ENCODE measurements around the gene PDZD8. TPM values are rescaled to one million over a fixed set of nuclear protein-coding genes. Genes with fewer than 3 reads are reported as not detected.

Gene PDZD8
- total RNA-seq, 4 donors from 2014 or later: 15.9 to 25.0 (median 18.1) TPM

GRCh38 chr10:117419921-117420320 lies 44.7 kb upstream of the PDZD8 start:
- H3K4me1 ChIP-seq: no peaks in the 10 kb centered on the region
- DNase-seq (no peak), ATAC-seq (no peak)
- H3K27ac ChIP-seq: no peak overlapping the region
- TF ChIP-seq CTCF (IDR thresholded peaks at IDR 0.05 in 4 of 5, conservative IDR thresholded peaks at IDR 0.05 in 1 of 5): no peak
- TF ChIP-seq POLR2A (IDR thresholded peaks at IDR 0.05): no peak
- no peaks in the 10 kb centered on the region for H3K27me3 ChIP-seq
- H3K36me3 ChIP-seq: no peaks in the 10 kb centered on the region
- in situ Hi-C loops (cut with MboI; ENCODE audit: low sequenced_read_pairs in 4 of 4): no loop called here
- H3K9me3 ChIP-seq: no peaks in the 10 kb centered on the region
- intact Hi-C loops (cut with DNase I; ENCODE audit: low total_unique reads): no loop called here
- no peak overlapping the region for H3K4me3 ChIP-seq

- intact Hi-C loops (cut with DNase I; ENCODE audit: low total_unique reads) (no loop called here), in situ Hi-C loops (cut with MboI; ENCODE audit: low sequenced_read_pairs in 4 of 4) (no loop called here)
- ATAC-seq (no peak), DNase-seq (no peak)
- Histone ChIP-seq H3K4me3 (no peak overlapping the region), H3K9me3 (no peaks in the 10 kb centered on the region), H3K36me3 (no peaks in the 10 kb centered on the region), H3K27ac (no peak overlapping the region), H3K4me1 (no peaks in the 10 kb centered on the region), H3K27me3 (no peaks in the 10 kb centered on the region)
- TF ChIP-seq POLR2A (IDR thresholded peaks at IDR 0.05) (no peak), CTCF (IDR thresholded peaks at IDR 0.05 in 4 of 5, conservative IDR thresholded peaks at IDR 0.05 in 1 of 5) (no peak)
These were observed 43.9 kb upstream of the PDZD8 start for GRCh38 chr10:117419159-117419558.

GRCh38 chr10:117418121-117418520 lies 42.9 kb upstream of the PDZD8 start:
- Histone ChIP-seq H3K4me1 (no peaks in the 10 kb centered on the region), H3K9me3 (no peaks in the 10 kb centered on the region), H3K36me3 (no peaks in the 10 kb centered on the region), H3K4me3 (no peak overlapping the region), H3K27ac (no peak overlapping the region), H3K27me3 (no peaks in the 10 kb centered on the region)
- DNase-seq (no peak), ATAC-seq (no peak)
- in situ Hi-C loops (cut with MboI; ENCODE audit: low sequenced_read_pairs in 4 of 4) (no loop called here), intact Hi-C loops (cut with DNase I; ENCODE audit: low total_unique reads) (no loop called here)
- TF ChIP-seq POLR2A (IDR thresholded peaks at IDR 0.05) (no peak), CTCF (IDR thresholded peaks at IDR 0.05 in 4 of 5, conservative IDR thresholded peaks at IDR 0.05 in 1 of 5) (no peak)

GRCh38 chr10:117417196-117417595 lies 42.0 kb upstream of the PDZD8 start:
- Histone ChIP-seq H3K4me3 (no peak overlapping the region), H3K27ac (no peak overlapping the region), H3K36me3 (no peaks in the 10 kb centered on the region), H3K9me3 (no peaks in the 10 kb centered on the region), H3K27me3 (no peaks in the 10 kb centered on the region), H3K4me1 (no peaks in the 10 kb centered on the region)
- intact Hi-C loops (cut with DNase I; ENCODE audit: low total_unique reads) (no loop called here), in situ Hi-C loops (cut with MboI; ENCODE audit: low sequenced_read_pairs in 4 of 4) (no loop called here)
- TF ChIP-seq CTCF (IDR thresholded peaks at IDR 0.05 in 4 of 5, conservative IDR thresholded peaks at IDR 0.05 in 1 of 5) (no peak), POLR2A (IDR thresholded peaks at IDR 0.05) (no peak)
- DNase-seq (no peak), ATAC-seq (no peak)

GRCh38 chr10:117413928-117414618 lies 38.8 kb upstream of the PDZD8 start:
- Histone ChIP-seq H3K4me1 (no peaks in the 10 kb centered on the region), H3K27me3 (no peaks in the 10 kb centered on the region), H3K27ac (no peak overlapping the region), H3K36me3 (no peaks in the 10 kb centered on the region), H3K9me3 (no peaks in the 10 kb centered on the region), H3K4me3 (no peak overlapping the region)
- no peak for DNase-seq
- intact Hi-C loops (cut with DNase I; ENCODE audit: low total_unique reads): no loop called here
- in situ Hi-C loops (cut with MboI; ENCODE audit: low sequenced_read_pairs in 4 of 4): no loop called here
- TF ChIP-seq POLR2A (IDR thresholded peaks at IDR 0.05): no peak
- no peak for TF ChIP-seq CTCF (IDR thresholded peaks at IDR 0.05 in 4 of 5, conservative IDR thresholded peaks at IDR 0.05 in 1 of 5)
- no peak for ATAC-seq
